ENCODE results near the gene EFCAB10. TPM values are rescaled to one million over a fixed set of nuclear protein-coding genes. Genes with fewer than 3 reads are reported as not detected.

Gene EFCAB10
- total and polyA plus RNA-seq, 2 of the 13 experiments (the other 11 are each of a cell fraction or from before 2014, with no cell fraction given), result 0.40 TPM; not detected in 1

DNA sequence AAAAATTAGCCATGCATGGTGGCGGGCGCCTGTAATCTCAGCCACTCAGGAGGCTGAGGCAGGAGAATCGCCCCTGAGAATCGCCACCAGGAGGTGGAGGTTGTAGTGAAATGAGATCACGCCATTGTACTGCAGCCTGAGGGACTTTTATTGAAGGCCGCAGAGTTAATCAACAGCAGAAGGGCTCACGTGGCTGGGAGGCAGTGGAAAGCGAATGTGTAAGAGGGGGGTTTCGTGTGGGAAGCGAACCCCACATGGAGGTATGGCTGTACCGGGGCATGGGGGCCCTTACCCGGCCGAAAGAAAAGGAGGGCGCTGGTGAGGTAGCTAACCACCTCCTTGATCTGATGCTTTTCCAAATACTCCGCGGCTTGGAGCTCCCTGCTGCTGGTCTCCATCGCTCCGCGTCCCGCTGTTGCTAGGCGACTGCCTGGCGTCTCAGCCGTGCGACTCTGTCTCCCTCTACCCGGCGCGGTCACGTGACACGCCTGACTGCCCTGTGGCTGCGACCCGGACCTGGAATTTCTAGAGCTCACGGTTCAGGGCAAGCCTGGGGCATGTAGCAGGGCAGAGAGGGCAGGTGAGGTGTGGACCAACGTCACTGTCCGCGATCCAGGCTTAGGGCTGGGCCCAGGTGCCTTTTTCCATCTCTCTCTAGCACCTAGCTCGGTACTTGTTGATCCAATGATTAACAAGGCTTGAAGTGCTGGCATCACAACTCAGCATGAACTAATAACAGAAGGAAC is at the start of gene EFCAB10 (continued):
- TF ChIP-seq, protein P1, sequence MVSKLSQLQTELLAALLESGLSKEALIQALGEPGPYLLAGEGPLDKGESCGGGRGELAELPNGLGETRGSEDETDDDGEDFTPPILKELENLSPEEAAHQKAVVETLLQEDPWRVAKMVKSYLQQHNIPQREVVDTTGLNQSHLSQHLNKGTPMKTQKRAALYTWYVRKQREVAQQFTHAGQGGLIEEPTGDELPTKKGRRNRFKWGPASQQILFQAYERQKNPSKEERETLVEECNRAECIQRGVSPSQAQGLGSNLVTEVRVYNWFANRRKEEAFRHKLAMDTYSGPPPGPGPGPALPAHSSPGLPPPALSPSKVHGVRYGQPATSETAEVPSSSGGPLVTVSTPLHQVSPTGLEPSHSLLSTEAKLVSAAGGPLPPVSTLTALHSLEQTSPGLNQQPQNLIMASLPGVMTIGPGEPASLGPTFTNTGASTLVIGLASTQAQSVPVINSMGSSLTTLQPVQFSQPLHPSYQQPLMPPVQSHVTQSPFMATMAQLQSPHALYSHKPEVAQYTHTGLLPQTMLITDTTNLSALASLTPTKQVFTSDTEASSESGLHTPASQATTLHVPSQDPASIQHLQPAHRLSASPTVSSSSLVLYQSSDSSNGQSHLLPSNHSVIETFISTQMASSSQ (IDR thresholded peaks at IDR 0.05; ENCODE audit: low read depth), result no peak
- TF ChIP-seq, protein P1 (CRISPR knock-in tag; IDR thresholded peaks at IDR 0.05; ENCODE audit: borderline replicate concordance), result no peak
- TF ChIP-seq ZNF644 (CRISPR knock-in tag; IDR thresholded peaks at IDR 0.05; ENCODE audit: low read depth) (no peak), ZNF839 (CRISPR knock-in tag; IDR thresholded peaks at IDR 0.05; ENCODE audit: borderline replicate concordance) (peak; percentile 43; the same call in 1 of the 2 replicates), HDAC1 (CRISPR knock-in tag; IDR thresholded peaks at IDR 0.05) (peak; percentile 68; the same call in 1 of the 2 replicates), ZFP36 (IDR thresholded peaks at IDR 0.05; ENCODE audit: borderline replicate concordance, low read depth, low read length, partially characterized antibody) (no peak), SAP130 (CRISPR knock-in tag; IDR thresholded peaks at IDR 0.05; ENCODE audit: low read depth) (peak; percentile 86), SIN3A (IDR thresholded peaks at IDR 0.05; ENCODE audit: borderline replicate concordance, low read depth, low read length) (peak; percentile 91; the same call in 1 of the 2 replicates), ARHGAP35 (CRISPR knock-in tag; IDR thresholded peaks at IDR 0.05; ENCODE audit: borderline replicate concordance) (no peak), RFX1 (IDR thresholded peaks at IDR 0.05) (peak; percentile 87), RARA (CRISPR knock-in tag; IDR thresholded peaks at IDR 0.05) (0 out of 2 replicates have a peak, but pooled peaks have one; percentile 19), KAT8 (CRISPR knock-in tag; IDR thresholded peaks at IDR 0.05) (0 out of 2 replicates have a peak, but pooled peaks have one; percentile 20), MED1 (CRISPR knock-in tag; IDR thresholded peaks at IDR 0.05) (0 out of 2 replicates have a peak, but pooled peaks have one; percentile 20)
- TF ChIP-seq, protein P2, sequence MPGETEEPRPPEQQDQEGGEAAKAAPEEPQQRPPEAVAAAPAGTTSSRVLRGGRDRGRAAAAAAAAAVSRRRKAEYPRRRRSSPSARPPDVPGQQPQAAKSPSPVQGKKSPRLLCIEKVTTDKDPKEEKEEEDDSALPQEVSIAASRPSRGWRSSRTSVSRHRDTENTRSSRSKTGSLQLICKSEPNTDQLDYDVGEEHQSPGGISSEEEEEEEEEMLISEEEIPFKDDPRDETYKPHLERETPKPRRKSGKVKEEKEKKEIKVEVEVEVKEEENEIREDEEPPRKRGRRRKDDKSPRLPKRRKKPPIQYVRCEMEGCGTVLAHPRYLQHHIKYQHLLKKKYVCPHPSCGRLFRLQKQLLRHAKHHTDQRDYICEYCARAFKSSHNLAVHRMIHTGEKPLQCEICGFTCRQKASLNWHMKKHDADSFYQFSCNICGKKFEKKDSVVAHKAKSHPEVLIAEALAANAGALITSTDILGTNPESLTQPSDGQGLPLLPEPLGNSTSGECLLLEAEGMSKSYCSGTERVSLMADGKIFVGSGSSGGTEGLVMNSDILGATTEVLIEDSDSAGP (CRISPR knock-in tag; IDR thresholded peaks at IDR 0.05; ENCODE audit: borderline replicate concordance), result peak; percentile 54; the same call in 1 of the 2 replicates
- TF ChIP-seq, protein P3, sequence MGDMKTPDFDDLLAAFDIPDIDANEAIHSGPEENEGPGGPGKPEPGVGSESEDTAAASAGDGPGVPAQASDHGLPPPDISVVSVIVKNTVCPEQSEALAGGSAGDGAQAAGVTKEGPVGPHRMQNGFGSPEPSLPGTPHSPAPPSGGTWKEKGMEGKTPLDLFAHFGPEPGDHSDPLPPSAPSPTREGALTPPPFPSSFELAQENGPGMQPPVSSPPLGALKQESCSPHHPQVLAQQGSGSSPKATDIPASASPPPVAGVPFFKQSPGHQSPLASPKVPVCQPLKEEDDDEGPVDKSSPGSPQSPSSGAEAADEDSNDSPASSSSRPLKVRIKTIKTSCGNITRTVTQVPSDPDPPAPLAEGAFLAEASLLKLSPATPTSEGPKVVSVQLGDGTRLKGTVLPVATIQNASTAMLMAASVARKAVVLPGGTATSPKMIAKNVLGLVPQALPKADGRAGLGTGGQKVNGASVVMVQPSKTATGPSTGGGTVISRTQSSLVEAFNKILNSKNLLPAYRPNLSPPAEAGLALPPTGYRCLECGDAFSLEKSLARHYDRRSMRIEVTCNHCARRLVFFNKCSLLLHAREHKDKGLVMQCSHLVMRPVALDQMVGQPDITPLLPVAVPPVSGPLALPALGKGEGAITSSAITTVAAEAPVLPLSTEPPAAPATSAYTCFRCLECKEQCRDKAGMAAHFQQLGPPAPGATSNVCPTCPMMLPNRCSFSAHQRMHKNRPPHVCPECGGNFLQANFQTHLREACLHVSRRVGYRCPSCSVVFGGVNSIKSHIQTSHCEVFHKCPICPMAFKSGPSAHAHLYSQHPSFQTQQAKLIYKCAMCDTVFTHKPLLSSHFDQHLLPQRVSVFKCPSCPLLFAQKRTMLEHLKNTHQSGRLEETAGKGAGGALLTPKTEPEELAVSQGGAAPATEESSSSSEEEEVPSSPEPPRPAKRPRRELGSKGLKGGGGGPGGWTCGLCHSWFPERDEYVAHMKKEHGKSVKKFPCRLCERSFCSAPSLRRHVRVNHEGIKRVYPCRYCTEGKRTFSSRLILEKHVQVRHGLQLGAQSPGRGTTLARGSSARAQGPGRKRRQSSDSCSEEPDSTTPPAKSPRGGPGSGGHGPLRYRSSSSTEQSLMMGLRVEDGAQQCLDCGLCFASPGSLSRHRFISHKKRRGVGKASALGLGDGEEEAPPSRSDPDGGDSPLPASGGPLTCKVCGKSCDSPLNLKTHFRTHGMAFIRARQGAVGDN (CRISPR knock-in tag; IDR thresholded peaks at IDR 0.05), result peak; percentile 84
- TF ChIP-seq, protein P4, sequence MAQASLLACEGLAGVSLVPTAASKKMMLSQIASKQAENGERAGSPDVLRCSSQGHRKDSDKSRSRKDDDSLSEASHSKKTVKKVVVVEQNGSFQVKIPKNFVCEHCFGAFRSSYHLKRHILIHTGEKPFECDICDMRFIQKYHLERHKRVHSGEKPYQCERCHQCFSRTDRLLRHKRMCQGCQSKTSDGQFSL (CRISPR knock-in tag; IDR thresholded peaks at IDR 0.05), result no peak
- TF ChIP-seq, protein P5, sequence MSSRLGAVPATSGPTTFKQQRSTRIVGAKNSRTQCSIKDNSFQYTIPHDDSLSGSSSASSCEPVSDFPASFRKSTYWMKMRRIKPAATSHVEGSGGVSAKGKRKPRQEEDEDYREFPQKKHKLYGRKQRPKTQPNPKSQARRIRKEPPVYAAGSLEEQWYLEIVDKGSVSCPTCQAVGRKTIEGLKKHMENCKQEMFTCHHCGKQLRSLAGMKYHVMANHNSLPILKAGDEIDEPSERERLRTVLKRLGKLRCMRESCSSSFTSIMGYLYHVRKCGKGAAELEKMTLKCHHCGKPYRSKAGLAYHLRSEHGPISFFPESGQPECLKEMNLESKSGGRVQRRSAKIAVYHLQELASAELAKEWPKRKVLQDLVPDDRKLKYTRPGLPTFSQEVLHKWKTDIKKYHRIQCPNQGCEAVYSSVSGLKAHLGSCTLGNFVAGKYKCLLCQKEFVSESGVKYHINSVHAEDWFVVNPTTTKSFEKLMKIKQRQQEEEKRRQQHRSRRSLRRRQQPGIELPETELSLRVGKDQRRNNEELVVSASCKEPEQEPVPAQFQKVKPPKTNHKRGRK (CRISPR knock-in tag; IDR thresholded peaks at IDR 0.05), result no peak
